NAMALWA (cell line): ENCODE measurements around the gene TSKU.

Source experiments
- DNase-seq: peaks from one replicate; pipeline ENCODE4 v3.0.0-alpha.2; 2015; ENCODE audit warnings: low spot score

Gene TSKU

DNA sequence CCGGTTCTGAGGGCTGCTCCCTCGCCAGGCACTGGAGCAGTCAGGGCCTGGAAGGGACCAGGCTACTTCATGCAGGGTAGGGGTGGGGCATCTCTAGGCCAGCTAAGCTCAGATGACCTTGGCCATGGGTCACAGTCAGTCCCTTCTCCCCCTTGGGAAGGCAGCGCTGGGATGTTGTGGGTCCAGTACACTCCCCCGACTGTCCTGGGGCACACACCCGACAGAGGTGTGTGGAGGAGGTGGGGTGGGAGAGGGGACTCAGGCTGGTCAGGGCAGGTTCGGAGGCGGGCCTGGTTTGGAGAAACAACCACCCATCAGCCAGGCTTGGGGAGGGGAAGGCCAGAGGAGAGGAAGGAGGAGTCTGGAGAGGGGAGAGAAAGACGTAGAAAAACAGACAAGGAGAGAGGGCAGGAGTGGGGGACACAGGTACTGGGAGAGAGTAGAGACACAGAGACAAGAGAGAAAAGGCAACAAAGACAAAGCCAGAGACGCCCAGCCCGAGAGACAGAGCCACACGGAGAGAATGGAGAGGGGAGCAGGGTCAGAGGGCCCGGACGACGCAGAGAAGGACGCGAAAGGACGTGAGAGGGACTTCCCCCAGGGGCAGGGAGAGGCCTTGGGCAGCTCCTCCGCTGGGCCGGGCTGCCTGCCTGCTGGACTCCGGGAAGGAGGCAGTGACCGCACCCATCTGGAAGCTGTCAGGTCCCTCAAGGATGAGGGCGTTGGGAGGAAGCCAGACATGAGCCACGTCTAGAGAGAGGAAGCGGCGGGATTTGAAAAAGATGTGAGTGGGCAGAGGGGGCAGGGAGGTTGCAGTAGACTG, 30.6 kb upstream of the TSKU start:
- no peak for DNase-seq

DNA sequence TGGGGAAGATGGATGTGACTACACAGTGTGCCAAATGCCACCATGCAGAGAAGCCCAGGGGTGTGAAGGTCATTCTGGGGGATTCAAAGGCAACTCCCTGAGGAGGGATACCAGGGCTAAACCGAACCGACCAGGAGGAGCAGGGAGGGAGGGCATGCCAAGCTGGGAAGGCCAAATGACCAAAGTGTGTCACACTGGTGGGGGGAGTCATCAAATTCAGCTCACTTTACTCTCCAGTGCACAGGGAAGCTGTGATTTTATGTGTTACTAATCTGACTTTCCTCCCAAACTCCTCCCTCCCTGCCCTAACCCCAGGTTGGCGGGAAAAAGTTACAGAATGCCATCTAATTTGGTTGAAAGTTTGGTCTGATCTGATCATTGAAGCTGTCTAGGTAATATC, 29.7 kb upstream of the TSKU start:
- DNase-seq = peak; percentile 15

DNA sequence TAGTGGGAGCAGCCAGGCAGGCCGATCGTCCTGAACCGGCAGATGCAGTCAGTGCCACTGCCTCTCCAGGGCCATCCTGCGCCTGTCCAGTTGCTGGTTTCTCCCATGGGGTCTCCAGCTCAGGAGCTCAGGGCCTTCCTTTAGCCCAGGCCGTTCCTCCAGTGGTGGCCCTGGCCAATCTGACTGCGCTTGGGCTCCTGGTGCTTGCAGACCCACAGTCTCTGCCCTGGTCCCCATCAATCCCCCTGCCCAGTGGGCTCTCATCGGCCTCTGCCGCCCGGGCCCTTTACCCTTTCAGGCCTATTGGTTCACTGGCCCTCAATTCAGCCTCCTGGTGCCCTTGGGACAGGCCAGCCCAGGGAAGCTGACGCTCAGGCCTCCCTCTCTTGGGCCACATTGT, 29.2 kb upstream of the TSKU start:
- DNase-seq = no peak

DNA sequence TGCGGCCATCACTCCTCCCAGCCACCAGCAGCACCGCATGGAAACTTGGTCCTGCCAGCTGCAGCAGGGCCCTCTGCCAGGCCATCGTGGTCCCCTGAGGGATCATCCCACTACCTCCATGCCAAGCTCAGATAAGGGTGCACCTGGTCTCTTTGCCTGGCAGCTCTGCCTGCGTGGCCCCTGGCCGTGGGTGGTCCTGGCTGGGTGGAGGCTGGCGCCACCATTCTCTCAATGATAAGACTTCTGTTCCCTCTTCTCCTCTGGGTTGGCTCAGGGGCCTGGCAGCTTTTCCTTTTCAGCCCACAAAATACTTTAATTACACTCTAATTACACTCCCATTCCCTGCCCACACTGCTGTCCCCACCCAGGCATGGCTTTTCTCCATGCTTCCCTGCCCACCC, 26.8 kb upstream of the TSKU start:
- DNase-seq = no peak

DNA sequence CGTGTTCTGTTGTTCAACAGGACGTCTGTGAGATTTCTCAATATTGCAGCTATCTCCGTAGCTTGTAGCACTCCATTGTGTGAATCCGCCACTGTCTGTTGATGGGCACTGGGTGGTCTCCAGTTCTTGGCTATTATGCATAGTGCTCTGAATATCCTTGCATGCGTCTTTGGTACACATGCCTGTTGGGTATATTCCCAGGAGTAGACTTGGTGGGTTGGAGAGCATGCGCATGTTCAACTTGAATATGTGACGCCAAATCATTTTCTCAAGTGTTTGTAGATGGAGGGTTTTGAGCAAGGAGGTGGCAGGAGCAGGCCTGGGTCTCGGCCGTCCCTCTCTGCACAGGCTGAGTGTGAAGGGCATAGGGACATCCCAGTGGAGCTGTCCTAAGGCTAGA, 24.8 kb upstream of the TSKU start:
- DNase-seq = no peak

DNA sequence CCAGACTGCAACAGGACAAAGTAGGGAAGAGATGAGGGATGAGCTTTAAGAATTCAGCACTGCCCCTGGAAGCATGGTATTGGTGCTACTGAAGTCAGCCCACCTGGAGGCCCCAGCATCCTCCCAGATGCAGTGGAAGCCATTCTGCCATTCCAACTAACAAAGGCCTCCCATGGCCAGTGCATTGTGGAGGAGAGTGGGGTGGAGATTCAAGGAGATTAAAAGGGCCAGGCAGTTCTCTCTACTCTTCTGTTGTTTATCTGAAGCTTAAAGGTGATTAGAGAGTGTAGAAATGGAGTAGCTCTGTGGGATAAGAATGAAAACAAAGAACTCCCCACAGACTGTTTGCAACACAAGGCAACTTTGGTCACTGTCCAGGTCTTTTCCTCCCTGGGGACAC, 24.1 kb upstream of the TSKU start:
- no peak for DNase-seq

DNA sequence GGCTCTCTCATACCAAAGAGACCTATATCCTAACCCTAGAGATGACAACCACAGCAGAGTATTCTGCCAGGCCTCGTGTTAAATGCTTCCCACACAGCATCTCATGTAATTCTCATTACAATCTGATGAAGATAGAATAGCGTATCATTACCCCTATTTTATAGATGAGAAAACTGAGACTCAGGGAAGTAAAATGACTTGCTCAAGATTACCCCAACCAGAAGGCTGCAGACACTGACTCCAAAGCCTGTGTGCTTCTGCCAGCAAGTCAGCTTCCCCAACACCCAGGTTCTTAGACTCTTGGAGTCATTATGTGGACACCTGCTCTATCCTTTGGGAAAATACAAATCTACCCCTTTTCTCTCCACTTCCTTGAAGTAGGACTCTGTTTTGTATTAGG, 23.6 kb upstream of the TSKU start:
- no peak for DNase-seq

DNA sequence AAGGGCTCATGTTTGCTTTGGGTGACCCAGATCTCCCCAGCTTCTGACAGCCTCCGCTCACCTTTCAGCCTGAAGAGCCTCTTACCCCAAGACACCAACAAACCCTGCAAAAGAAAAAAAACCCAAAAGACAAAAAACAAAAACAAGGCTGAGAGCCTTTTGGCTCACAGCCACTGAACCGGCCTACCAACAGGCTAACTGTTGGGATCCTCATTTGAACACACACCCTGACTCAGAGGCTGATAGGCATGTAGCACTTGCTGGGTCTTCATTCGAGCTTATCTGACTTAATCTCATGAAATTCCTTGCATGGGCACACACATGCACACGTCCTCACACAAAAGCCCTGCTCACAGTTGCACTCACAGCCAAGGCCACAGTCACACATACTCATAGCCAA, 22.9 kb upstream of the TSKU start:
- no peak for DNase-seq

DNA sequence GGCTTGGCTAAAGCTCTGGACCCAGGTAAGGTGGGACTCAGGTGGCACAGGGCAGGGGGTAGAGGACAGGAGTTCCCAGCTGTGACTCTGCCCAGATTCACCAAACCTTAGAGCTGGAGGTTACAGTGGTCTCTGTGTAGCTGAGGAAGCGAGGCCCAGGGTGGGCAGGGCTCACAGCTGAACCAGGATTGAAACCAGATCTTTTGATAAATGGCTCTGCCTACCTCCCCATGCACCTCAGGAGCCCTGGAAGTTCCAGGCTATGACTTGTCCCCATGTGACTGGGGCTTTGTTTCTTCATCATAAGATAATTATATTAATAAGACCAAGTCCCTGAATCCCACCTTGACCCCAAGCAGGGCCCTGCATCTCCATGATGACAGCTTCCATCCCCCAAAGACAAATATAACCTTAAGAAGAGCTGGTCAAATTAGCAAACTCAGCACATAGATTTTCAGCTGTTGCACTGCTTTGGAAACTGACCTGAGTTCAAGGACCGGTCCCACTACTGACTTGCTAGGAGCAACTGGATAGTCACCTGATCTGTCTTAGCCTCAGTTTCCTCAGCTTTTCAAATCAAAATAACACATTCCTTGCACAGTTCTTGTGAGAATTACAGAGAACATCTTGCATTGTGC, 21.3 kb upstream of the TSKU start:
- no peak for DNase-seq

DNA sequence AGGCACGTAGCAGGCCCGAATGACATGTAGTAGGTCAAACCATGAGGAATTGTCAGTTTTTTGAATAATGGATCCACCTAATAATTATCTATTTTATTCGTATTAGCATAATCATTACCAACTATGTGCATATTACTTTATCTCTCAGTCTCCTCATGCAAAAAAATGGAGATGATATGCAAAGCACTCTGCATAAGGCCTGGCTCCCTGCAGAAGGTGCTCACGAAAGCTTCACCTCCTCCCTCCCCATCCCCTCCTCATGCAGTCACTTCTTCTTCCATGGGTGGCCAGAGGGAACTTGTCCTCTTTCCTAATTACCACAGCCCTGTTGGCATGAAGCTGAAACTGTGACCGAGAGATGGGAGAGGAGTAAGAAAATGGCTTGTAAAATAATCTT, 20.8 kb upstream of the TSKU start:
- no peak for DNase-seq

DNA sequence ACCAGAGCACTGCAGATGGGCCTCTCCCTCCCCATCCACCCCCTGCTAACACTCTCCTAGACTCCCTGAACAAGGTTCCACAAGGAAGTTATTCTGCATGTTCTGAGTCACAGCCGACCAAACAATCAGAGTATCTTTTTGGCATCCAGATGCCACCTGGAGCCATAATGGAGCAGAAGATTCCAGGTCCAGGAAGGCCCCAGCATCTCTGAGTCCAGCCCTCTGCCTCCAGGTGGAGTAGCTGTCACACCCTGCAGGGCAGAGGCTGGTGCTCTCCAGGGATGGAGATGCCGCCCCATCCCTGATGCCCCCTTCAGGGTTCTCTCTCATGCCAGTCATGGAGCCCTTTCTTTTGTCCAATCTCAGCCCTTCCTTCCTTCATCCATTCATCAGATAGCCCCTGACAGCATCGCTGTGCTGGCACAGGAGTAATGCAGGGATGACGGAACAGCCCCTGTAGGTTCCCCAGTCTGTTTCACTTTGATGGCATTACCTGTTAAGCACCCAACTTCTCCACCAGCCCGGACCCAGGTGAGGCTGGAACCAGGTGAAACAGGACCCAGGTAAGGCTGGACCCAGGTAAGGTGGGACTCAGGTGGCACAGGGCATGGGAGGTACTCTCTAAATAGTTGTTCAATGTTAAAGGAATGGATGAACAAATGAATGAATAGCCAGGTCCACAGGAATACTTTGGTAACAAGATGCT, 20.1 kb upstream of the TSKU start:
- no peak for DNase-seq

DNA sequence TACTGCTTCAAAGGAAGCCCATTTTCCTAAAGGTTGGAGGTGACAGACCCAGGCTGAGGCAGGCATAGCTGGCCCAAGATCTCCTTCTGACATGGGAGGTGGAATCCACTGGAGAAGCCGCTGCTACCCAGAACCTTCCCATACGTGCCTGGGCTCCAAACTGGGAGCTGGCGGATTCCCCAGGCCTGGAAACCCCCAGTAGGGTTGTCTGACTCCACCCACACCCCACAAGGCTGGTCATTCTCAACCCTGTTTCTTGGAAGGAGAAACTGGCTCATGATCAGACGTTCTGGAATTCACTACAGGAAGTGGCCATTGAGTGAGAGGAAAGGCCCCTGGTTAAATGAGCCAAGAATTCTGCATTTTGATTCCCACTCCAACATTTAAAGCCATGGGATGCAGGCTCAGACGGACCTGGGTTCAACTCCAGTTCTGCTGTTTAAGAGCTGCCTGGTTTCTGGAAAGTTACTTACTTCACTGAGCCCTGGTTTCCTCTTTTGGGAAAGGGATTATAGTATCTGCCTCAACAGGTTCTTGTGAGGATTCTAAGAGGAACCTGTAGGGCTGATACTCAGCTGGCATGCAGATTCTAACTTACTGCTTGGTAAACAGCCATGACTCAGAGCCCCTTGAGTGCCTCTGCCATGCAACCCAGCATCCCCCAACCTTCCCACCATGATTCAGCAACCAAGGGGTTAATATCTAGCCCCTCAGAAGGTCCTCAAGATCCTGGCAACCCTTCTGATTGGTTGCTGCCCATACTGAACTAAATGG, 19.4 kb upstream of the TSKU start:
- DNase-seq = no peak

DNA sequence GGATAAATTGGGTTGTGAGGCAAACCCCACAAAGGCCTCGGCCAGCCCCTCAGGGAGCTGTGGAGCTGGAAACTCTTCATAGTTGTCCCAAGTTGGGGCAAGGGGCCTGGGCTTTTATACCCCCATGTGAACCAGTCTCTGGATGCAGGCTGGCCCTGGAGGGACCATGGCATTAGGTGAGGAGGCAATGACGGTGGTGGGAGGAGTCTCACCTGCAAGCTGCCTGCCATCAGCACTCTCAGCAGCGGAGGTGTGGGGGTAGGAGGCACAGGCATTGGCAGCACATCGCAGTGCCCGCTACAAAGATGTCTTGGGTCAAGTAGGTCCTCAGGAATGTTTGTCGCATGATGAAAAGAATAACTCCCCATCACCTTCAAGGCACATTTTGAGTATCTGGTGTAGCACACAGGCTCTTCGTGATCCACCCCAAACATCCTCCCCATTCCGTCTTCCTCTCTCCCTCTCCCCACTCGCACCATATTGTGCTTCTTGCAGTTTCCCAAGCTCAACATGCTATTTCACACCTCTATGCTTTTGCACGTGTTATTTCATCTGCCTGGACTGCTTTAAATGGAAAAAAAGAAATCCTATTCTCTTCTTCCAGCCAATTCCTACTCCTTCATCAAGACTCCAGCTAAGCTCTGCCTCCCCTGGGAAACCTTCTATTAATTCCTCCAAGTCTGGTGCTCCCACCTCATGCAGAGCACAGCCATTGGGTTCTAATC, 18.1 kb upstream of the TSKU start:
- no peak for DNase-seq

DNA sequence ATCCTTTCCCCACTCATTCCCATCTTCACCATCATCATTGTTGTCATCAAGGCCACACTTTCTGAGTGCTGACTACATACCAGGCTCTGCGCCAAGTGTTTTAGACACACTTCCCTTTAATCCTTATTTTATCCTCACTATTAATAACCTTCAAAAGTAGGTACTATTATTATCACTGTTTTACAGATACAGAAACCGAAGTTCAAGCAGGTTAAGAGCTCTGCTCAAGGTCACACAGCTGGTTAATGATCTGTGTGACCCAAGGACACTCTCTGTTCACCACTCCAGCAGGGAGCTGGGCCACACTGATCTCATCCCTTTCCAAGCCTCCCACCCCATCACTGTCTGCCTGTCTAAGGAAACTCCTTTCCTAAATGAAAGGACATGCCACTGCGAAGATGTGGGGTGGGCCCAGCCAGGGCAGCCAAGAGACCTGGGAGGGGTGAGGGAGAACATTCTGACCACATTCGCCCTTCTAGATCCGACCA, 17.2 kb upstream of the TSKU start:
- DNase-seq = no peak

DNA sequence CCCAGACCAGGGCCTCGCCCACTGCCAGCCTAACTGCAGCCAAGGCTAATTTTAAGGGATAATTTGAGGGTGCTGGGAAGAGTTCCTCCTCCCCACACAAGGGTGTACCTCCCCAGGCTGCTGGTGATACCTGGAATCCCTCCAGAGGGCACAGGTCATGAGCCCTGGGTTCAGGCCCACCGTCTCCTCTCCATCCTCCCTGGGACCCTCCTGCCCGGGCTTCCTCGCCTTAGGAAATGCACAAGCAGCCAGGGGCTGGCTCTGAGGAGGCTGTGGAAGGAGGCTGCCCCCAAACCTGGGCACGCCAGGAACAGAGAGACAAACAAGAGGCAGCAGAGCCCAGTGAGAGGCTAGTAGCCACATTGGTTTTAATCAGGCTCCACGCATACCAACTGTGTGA, 16.6 kb upstream of the TSKU start:
- DNase-seq = no peak

DNA sequence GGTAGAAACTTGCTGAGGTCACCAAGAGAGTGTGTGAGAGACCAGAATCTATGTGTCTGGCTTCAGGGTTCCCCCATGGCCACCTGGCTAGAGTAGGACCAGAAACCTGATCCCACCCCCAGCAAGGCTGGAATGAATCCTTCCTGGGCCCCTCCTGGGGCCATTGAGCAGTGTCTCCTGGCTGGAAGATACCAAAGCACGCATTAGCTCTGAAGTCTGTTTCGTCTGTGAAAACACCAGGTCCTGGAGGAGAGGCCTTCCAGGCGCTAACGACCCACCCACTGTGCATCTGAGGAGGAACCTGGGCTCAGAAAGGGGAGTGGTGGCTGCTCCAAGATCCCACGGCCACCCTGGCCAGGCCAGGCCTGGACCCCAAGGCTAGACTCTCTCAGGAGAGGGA, 15.5 kb upstream of the TSKU start:
- no peak for DNase-seq

DNA sequence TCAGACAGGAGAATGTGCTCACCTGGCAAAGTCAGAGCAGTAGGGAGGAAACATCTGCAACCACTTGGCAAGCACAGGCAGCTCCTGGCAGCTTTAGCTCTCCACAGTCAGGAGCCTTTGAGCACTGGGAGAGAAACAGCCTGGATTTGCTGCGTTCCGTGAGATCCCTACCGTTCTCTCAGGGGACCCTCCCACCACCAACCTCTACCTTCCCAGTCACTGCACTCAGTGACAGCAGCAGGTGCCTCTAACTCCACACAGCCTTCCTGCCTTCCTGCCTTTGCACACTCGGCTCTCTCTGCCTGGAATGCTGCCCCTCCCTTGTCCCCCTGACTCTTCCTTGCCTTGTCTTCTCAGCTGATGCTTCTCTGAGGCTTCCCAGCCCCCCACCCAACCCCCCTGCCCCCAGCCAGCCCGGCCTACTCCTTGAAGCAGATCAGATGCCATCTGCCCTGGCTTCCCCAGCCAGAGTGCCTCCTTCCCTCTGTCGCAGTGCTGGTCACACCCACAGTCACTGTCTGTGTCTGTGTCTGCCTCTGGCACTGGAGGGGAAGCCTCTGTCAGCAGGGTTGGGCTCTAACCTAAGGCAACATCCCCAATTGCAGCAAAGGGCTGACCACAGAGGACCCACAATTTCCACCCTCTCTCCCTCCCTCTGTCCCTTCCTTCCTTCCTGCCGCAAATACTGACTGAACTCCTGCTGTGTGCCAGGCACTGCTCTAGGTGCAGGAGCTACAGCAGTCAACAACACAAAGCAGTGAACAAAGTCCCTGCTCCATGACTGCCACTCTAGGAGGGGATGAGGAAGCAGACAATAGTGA, 14.9 kb upstream of the TSKU start:
- DNase-seq = no peak

DNA sequence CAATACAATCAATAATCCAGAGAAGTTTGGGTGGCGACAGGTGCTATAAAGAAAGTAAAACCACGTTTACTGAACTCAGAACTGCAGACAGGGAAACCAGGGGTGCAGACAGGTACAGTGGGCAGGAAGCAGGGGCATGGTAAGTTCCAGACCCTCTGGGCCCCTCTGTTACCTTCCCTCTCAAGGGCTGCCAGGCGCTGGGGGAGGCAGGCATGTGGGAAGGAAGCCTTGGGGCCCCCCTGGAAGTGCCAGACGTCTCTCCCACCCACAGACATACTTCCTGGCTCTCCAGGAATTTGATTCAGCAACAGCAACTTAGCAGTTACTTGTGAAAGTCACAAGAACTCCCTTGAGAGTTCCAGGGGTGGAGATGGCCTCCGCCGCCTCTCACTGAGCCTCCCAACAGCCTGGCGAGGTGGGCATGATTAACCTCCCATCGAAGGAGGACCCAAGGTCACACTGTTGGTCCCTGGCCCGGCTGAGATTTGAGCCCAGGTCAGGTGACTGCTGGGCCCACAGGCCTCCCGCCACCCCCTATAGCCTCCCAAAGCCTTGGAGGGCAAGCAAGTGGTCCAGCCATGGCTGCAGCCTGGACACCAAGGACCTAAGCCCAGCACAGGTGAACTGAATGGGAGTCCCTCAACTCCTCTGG, 14.1 kb upstream of the TSKU start:
- no peak for DNase-seq

DNA sequence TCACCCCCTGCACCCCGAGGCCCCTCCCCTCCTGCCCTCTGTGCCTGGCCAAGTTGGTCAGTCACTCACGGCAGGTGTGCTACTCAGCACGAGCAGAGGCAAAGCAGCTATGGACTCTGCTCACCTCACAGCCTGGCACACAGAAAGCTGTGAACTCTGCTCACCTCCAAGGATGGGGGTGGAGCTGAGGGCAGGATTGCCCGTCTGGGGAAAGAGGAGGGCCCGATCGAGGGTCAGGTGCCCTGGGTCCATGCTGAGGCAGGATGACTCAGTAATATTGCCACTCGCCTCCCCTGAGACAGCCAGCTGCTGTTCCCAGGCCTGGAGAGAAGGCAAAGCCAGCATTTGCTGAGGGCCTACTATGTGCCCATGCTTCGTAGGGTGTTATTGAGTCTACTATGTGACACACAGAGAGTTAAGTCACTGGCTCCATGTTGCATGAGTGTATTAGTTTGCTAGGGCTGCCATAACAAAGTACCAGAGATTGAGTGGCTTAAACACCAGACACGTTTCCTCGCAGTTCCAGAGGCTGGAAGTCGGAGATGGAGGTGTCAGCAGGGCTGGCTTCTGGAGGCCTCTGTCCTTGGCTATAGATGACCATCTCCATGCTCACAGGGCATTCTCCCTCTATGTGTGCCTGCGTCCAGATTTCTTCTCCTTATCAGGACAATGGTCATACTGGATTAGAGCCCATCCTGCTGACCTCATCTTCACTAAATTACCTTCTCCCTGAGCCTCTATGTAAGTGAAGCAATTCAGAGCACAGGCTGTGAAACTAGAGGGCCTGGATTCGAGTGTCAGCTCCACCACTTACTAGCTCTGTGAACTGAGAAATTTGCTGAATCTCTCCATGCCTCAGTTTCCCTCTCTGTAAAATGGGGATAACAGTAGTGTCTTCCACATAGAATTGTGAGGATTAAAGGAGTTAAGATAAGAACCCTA, 13.2 kb upstream of the TSKU start:
- DNase-seq = no peak
